Spleen (tissue), 7 donors: Measurements from ENCODE around the gene NYAP1.

Experiments used
- CTCF ChIP-seq, 11 experiments: fragments of 200-600 bp in 7 of 11; fragments of 450-650 bp in 4 of 11; sonication (generic) in 4 of 11; IDR thresholded peaks in 8 of 11; conservative IDR thresholded peaks in 3 of 11; 1 replicate in 7 of 11; 2 replicates in 4 of 11; pipeline versions ENCODE4 v1.4.0 to v1.8.0; 2016 to 2021; ENCODE audit warnings: antibody characterized with exemption in 11 of 11, inconsistent platforms in 4 of 11, mild to moderate bottlenecking in 1 of 11
- POLR2A ChIP-seq, 3 donors: fragments of 450-650 bp; IDR thresholded peaks; one replicate each; pipeline ENCODE4 v1.5.1; 2017; ENCODE audit warnings: antibody characterized with exemption in 3 of 3, mild to moderate bottlenecking in 1 of 3
- POLR2AphosphoS5 ChIP-seq, 3 donors: sonication (generic); formaldehyde crosslinking; IDR thresholded peaks; one replicate each; pipeline ENCODE4 v1.5.1; 2017; ENCODE audit warnings: antibody characterized with exemption in 3 of 3
- donor health status: DM: no; HTN: no; CAD: no; lungs with moderate emphysema.
- donor health status: DM: no; HTN: no; CAD: no.
- donor health status: DM: no; HTN: no; CAD: no.

GRCh38 chr7:100491192-100491578 lies 7.5 kb downstream of the NYAP1 start:
- TF ChIP-seq POLR2A (IDR thresholded peaks at IDR 0.05) (no peak), CTCF (IDR thresholded peaks at IDR 0.05 in 8 of 11, conservative IDR thresholded peaks at IDR 0.05 in 3 of 11) (no peak), POLR2AphosphoS5 (IDR thresholded peaks at IDR 0.05) (no peak)
